ENCODE measurements around the gene FXN.
"Not testable (repeated sequence)": the region's sequence is repeated elsewhere in the genome, so short reads cannot be mapped to it uniquely, and the experiment has no call there.

FXN gene

GRCh38 chr9:69027355-69028097 is 8.0 kb upstream of the FXN start:
- DNase-seq = peak; percentile 38

GRCh38 chr9:69028754-69029153 is 6.8 kb upstream of the FXN start:
- DNase-seq = peak; percentile 34

GRCh38 chr9:69029535-69029934 is 6.0 kb upstream of the FXN start:
- DNase-seq = no peak

GRCh38 chr9:69030851-69031645 is 4.5 kb upstream of the FXN start:
- no peak for DNase-seq

GRCh38 chr9:69034071-69034470 is 1.5 kb upstream of the FXN start:
- no peak for DNase-seq

- no peak for DNase-seq
Observed at GRCh38 chr9:69036309-69036708, 757 bp downstream of the FXN start.

GRCh38 chr9:69036799-69037198 is 1.2 kb downstream of the FXN start:
- no peak for DNase-seq

GRCh38 chr9:69040646-69041045 is 5.1 kb downstream of the FXN start:
- DNase-seq = no peak

- no peak for DNase-seq
Observed at GRCh38 chr9:69044240-69045219, 9.0 kb downstream of the FXN start.

- no peak for DNase-seq
Observed at GRCh38 chr9:69045821-69046220, 10.3 kb downstream of the FXN start.

GRCh38 chr9:69046723-69047122 is 11.2 kb downstream of the FXN start:
- no peak for DNase-seq

GRCh38 chr9:69047371-69047770 is 11.8 kb downstream of the FXN start:
- no peak for DNase-seq

- DNase-seq = no peak
Observed at GRCh38 chr9:69049094-69049493, 13.5 kb downstream of the FXN start.

- not testable (repeated sequence) for DNase-seq
Observed at GRCh38 chr9:69050936-69051335, 15.4 kb downstream of the FXN start.

- no peak for DNase-seq
Observed at GRCh38 chr9:69054989-69055388, 19.4 kb downstream of the FXN start.

- no peak for DNase-seq
Observed at GRCh38 chr9:69056191-69056815, 20.8 kb downstream of the FXN start.

GRCh38 chr9:69058101-69058500 is 22.5 kb downstream of the FXN start:
- no peak for DNase-seq

GRCh38 chr9:69060766-69061165 is 25.2 kb downstream of the FXN start:
- DNase-seq = no peak

- no peak for DNase-seq
Observed at GRCh38 chr9:69062195-69062594, 26.6 kb downstream of the FXN start.

GRCh38 chr9:69063839-69064238 is 28.3 kb downstream of the FXN start:
- no peak for DNase-seq

GRCh38 chr9:69065660-69066059 is 30.1 kb downstream of the FXN start:
- DNase-seq = no peak

- no peak for DNase-seq
Observed at GRCh38 chr9:69066955-69067354, 31.4 kb downstream of the FXN start.

GRCh38 chr9:69070201-69070600 is 34.6 kb downstream of the FXN start:
- DNase-seq = no peak

Data from CD4-positive, alpha-beta T cell treated with Interleukin-15 for 1 hour (primary cell).